DND-41 (cell line): ENCODE data around the gene LPAR3.

ENCODE experiments used
- ATAC-seq: fragments of 200-7000 bp; cut with Tn5 transposase; 3 replicates; pipeline ENCODE4 v1.9.1; 2021; ENCODE audit warnings: low read depth; ENCODE audit not compliant: insufficient read depth
- DNase-seq: peaks from one replicate; pipeline ENCODE4 v3.0.0-alpha.2; 2020
- H2AFZ ChIP-seq: 2 replicates; pipeline ENCODE4 v1.6.0; 2012; ENCODE audit warnings: low read depth, low read length
- H3K27ac ChIP-seq: 2 replicates; pipeline ENCODE4 v1.5.1; 2012; ENCODE audit warnings: low read length, inconsistent platforms
- H3K27me3 ChIP-seq: fragments of 200-600 bp; sonication (generic); 2 replicates; pipeline ENCODE4 v1.6.0; 2012; ENCODE audit warnings: low read length, mild to moderate bottlenecking, inconsistent platforms; ENCODE audit not compliant: insufficient read depth, poor library complexity
- H3K36me3 ChIP-seq: 2 replicates; pipeline ENCODE4 v1.5.1; 2012; ENCODE audit warnings: low read length, inconsistent platforms; ENCODE audit not compliant: insufficient read depth
- H3K4me1 ChIP-seq: 2 replicates; pipeline ENCODE4 v1.5.1; 2012; ENCODE audit warnings: mild to moderate bottlenecking, low read length; ENCODE audit not compliant: insufficient read depth
- H3K4me2 ChIP-seq: 2 replicates; pipeline ENCODE4 v1.6.0; 2012; ENCODE audit warnings: mild to moderate bottlenecking, moderate library complexity, low read length, inconsistent platforms; ENCODE audit not compliant: insufficient read depth
- H3K4me3 ChIP-seq, 2 experiments: fragments of 200-600 bp in 1 of 2; shearing (Covaris generic) in 1 of 2; 2 replicates each; pipeline ENCODE4 v1.5.1; 2012 to 2016; ENCODE audit warnings: inconsistent platforms in 2 of 2, low read length in 2 of 2, mild to moderate bottlenecking in 2 of 2, low read depth in 1 of 2, moderate library complexity in 1 of 2
- H3K79me2 ChIP-seq: 2 replicates; pipeline ENCODE4 v1.6.0; 2012; ENCODE audit warnings: low read length, inconsistent platforms; ENCODE audit not compliant: insufficient read depth
- H3K9ac ChIP-seq: 2 replicates; pipeline ENCODE4 v1.6.0; 2012; ENCODE audit warnings: low read depth, mild to moderate bottlenecking, inconsistent platforms, low read length, moderate library complexity
- H3K9me3 ChIP-seq: 2 replicates; pipeline ENCODE4 v1.5.1; 2012; ENCODE audit warnings: low read length, moderate library complexity, mild to moderate bottlenecking, inconsistent platforms; ENCODE audit not compliant: insufficient read depth, severe bottlenecking
- H4K20me1 ChIP-seq: 2 replicates; pipeline ENCODE4 v1.6.0; 2012; ENCODE audit warnings: low read length; ENCODE audit not compliant: insufficient read depth
- EZH2 ChIP-seq: IDR thresholded peaks from 3 replicates; pipeline ENCODE4 v1.6.1; 2012; ENCODE audit warnings: borderline replicate concordance, low read depth, mild to moderate bottlenecking, moderate library complexity, low read length, inconsistent platforms; ENCODE audit not compliant: severe bottlenecking
- TF ChIP-seq, protein P1 (sequence below): IDR thresholded peaks from 2 replicates; pipeline ENCODE4 v1.5.1; 2012; ENCODE audit warnings: borderline replicate concordance, low read length, moderate library complexity, mild to moderate bottlenecking; ENCODE audit not compliant: poor library complexity, severe bottlenecking; ENCODE audit errors: extremely low read depth

The LPAR3 gene

DNA sequence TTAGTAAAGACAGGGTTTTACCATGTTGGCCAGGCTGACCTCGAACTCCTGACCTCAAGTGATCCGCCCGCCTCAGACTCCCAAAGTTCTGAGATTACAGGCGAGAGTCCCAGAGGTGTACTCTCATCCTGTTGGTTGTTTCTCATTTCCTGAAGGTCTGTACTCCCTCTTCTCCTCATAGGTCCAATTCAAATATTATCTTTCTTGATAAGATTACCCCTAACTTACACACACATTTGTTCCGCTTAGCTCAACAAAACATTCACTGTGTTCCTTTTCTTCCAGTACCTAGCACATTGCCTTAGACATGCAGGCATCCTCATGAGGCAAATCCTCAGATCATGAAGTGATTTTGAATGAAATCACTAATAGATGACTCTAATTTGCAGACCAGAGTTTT is 130.3 kb downstream of the LPAR3 start:
- no peak for ATAC-seq
- no peaks in the 10 kb centered on the region for H4K20me1 ChIP-seq
- no peak overlapping the region for H3K4me3 ChIP-seq
- H3K4me1 ChIP-seq: no peaks in the 10 kb centered on the region
- H3K4me2 ChIP-seq: no peak overlapping the region
- H3K79me2 ChIP-seq: no peaks in the 10 kb centered on the region
- H3K27me3 ChIP-seq: no peaks in the 10 kb centered on the region
- no peak overlapping the region for H2AFZ ChIP-seq
- no peak for TF ChIP-seq EZH2
- TF ChIP-seq, protein P1, sequence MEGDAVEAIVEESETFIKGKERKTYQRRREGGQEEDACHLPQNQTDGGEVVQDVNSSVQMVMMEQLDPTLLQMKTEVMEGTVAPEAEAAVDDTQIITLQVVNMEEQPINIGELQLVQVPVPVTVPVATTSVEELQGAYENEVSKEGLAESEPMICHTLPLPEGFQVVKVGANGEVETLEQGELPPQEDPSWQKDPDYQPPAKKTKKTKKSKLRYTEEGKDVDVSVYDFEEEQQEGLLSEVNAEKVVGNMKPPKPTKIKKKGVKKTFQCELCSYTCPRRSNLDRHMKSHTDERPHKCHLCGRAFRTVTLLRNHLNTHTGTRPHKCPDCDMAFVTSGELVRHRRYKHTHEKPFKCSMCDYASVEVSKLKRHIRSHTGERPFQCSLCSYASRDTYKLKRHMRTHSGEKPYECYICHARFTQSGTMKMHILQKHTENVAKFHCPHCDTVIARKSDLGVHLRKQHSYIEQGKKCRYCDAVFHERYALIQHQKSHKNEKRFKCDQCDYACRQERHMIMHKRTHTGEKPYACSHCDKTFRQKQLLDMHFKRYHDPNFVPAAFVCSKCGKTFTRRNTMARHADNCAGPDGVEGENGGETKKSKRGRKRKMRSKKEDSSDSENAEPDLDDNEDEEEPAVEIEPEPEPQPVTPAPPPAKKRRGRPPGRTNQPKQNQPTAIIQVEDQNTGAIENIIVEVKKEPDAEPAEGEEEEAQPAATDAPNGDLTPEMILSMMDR: no peak
- H3K36me3 ChIP-seq: no peaks in the 10 kb centered on the region
- no peak for DNase-seq
- H3K27ac ChIP-seq: no peak overlapping the region
- H3K9ac ChIP-seq: no peak overlapping the region
- H3K9me3 ChIP-seq: no peaks in the 10 kb centered on the region
